Suppressor macrophage treated with lipopolysaccharide for 4 hours (primary cell): ENCODE data around the gene NRG2.

Experiments used
- DNase-seq: peaks from one replicate; pipeline ENCODE4 v3.0.0-alpha.2; 2020

NRG2 gene

DNA sequence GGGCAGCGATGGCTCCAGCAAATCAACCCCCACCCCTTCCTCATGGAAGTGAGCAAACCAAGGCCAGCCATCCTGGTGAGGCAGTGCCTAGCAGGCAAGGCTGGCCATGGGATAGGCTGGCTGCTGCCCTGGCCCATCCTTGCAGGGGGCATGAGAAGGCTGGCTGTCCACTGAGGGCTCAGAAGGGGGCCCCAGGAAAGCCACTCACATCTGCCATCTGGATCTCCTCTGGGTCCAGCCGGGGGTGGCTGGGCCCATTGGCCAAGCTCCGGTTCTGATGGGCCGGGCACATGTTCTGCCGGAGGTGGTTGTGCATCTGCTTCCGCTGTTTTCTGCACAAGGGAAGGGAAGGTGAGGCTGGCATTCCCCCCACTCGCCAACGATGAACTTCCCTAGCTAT, 190.4 kb downstream of the NRG2 start:
- no peak for DNase-seq

DNA sequence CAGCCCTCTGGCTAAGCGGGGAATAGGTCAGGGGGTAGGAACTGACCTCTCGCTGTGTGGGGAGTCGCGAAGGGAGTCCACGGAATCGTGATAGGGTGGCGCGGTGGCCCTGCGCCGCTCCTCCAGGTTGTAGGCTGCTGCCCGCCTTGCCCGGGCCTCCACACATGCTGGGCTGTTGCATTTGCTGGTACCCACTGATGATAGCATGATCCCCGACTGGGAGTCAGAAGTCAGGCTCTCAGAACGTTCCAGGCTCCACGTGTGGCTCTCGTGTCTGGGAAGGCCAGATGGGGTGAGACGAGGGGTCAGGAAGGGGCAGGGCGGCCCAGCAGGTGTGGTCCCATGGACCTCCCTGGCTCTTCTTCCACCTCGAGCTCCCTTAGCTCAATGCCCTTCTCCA, 191.5 kb downstream of the NRG2 start:
- DNase-seq = no peak

DNA sequence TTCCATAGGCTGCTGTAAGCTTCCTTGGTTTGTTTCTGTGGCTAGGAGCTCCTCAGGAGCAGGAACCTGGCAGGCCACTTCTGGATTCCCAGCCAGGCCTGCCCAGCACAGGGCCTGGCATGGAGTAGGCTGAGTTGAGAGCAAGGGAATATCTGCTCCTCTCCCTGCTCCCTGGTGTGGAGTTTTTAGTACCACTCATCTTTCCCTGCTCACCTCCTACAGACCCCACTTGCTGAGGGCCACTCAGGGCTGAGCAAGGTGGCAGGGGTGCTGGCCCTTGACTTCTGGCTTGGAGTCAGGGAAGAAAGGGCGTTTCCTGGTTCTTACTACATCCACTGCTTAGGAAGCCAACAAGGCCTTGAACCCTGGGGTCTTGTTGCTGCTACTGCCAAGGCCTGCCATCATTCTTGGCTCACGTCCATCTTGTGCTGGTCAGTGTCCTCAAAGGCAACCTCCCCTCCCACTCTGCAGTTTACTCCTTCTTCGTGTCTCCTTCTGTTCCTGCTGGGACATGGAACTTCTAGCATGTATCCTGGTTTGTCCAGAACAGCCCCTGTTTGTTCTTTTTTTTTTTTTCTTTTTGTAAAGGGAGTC, 192.6 kb downstream of the NRG2 start:
- DNase-seq = no peak

DNA sequence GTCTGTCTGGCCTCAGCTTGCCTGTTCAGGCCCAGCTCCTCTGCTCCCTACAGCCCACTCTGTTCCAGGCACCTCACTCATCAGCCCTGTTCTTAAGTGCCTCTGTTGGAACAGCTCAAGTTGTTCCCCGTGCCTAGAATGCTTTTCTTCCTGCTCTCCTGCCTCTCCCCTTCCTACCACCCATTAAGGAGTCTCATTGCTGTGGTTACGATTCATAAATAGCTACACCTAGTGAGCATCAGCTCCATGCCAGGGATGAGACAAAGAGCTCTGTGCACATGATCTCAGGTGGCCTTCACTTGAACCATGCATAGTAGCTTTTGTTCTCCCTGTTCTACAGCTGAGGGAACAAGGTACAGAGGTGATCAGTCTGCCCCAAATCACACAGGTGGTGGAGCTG, 193.2 kb downstream of the NRG2 start:
- DNase-seq = no peak

DNA sequence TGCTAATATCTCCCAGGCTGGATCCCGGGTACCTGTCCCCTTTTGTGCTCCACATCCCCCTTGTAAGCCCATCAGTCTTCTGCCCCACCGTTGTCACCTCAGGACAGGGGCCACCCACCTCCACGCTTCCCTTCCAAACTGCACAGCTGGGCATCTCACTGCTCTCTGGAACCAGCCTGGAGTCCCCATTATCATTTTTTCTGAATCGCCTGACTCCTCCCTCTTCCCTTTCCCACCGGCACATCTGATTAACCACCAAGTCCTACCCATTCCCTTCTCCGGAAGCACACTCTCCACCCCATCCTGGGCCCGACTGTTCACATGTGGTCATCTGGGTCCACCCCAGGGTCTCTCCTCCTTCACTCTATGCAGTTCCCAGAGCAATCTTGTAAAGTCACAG, 193.6 kb downstream of the NRG2 start:
- DNase-seq = no peak

DNA sequence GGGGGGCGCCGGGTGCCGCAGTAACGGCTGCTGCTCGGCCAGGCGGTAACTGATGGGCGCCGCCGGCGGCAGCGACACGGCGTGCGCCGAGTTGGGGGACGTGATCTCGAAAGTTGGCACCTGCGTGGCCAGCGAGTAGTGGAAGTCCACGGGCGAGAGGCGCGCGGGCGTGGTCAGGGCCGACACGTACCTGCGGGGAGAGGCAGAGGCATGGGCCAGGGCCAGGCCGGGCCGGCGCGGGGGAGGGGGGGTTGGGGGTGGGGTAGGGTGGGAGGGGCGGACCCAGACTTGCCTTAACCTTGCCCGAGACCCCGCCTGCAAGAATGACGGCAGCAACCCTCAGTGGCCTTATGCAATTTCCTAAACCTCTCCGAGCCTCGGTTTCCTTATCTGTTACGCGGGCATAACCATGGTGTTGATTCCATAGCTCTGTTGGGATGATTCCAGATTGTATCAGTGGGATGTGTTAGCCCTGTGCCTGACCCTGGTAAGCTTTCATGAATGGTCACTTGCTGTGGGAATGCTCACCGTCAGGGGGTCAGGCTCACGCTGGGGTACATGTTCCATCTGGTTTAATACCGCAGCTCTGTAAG, 194.5 kb downstream of the NRG2 start:
- DNase-seq = no peak

DNA sequence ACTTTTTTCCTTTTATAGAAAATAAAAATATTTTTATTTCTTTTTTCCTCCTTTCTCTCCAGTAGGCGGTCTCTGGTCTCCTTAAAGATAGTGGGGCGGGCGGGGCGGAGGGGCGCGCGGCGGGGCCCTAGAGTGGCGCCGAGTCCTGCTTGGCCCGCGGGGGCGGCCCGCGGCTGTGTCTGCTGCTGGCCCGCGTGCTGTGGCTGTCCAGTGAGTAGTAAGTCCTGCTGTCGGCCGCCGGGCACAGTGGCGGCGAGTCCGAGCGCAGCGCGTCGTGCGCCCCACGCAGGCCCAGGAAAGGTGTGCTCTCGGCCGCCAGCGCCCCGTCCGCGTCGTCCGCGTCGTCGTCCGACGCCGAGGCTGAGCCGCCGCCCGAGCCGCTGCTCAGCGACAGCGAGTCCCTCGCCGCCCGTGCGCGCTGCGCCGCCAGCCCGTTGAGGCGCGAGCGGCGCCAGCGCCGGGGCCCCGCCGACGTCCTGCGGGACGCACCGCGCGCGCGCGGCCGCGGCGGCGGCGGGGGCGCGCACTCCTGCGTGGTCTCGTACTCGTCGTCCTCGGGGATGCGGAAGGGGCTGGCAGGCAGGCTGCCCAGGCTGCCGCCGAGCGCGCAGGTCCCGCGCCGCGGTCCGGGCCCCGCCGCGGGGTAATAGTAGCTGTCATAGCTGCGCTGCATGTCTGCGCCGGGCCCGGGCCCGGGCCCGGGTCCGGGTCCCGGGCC, 195.2 kb downstream of the NRG2 start:
- peak; percentile 57 for DNase-seq

DNA sequence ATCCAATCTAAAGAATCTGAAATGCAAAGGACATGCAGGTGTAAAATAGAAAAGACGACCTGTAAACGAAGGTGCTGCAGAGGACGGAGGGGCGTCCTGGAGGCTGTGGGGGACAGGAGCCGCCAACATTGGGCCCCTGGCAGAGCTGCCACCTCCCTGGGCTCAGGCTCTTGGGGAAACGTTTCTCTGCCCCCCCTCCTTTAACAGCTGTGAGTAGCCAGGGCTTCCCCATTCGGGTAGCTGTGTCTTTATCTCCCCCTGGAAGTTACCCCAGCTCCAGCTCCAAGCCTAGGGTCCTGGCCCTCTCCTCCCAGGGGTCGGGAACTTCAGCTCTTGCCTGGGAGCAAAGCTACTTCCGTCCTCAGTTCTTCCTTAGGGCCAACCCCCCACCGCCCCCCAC, 196.0 kb downstream of the NRG2 start:
- DNase-seq = no peak

DNA sequence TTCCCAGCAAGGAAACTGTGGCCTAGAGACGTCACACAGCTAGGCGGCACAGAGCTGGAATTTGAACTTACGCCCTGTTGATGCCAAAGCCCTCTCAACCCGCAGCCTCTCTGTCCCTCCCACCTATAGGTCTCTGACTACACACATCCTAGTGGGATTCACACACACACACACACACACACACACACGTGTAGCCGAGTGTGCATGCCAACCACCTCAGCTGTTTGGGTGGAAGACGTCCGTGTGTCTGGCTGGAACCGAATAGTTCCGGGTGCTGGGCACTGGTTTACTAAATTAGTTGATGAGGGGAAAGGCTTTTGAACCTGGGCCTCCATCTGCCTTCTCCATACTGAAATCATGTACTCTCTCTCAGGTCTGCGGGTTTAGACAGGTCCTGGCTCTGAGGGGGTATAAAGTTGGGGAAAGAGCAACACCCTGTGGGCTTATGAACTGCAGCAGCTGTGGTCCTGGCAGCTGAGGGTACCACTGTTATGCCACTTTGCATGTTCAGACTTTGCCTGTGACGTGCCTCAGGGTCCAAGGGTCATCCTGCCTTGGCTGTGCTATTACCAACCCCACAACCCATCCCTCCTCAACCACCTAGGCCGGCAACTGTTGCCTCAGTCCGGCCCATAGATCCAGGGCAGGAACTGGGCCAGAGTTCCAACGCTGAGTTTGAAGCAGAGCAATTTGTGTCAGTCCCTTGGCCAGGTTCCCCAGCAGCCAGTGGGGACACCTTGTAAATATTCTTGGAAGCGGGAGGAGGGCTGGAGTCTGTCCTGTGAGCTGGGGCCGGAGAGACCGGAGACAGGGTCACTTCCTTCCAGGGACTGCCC, 197.0 kb downstream of the NRG2 start:
- no peak for DNase-seq

DNA sequence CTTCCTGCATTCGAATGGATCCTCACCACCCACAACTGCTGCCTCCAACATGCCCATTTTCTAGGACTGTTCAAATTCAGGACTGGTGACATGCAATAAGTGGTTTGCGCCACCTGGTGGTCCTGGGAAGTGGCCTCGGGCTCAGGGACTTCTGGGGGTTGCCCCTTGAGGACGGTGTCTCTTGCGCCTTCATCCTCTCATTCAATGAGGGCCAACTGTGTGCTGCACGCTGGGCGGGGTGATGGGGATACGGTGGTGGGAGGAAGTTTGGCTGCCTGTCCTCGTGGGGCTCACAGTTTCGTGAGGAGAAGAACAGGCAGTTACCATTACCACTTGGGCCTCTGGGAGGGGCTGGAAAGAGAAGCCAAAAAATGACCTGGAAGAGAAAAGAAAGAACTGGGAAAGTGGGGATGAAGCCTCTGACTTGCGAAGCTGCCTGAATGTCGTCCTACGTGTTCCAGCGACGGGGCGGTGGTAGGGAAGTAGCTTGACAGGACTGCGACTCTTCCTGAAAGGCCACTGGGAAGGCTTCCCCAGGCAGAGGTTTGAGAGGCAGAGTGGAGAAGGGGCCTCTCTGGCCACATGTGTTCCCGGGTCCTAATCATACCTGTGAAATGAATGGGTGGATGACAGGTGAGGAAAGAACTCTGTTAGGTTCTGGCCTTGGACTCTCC, 198.5 kb downstream of the NRG2 start:
- DNase-seq = peak; percentile 80

DNA sequence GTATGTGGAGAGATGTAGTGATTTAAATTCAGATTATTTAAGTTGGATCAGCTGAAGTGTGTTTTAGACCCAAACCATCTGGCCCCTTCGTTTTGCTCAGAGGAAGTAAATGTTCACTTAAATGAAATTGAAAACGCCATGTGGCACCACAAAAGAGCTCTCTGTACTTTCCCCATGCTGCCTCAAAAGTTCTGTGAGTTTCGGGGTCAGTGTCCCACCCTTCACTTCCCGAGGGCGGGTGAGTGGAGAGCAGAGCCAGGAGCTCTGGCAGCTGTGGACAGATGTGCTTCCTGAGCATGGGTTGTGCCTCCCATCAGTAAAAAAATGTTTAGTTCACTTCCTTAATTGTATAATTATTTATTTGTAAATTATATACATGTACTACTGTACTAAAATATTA, 199.1 kb downstream of the NRG2 start:
- no peak for DNase-seq

DNA sequence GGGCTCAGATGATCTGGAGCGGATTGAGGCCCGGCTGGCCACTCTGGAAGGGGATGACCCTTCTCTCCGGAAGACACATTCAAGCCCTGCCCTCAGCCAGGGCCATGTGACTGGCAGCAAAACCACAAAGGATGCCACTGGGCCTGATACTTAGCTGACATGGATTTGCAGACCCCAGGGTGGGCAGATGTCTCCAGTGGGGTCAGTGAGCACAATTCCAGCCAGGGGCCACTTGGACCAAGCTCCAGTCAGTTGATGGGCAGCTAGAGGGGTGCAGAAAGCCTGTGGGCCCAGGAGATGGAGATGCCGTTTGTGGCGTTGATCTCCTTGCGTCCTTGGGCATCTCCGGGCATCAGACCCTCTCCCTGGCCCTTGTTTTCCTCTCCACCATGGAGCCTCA, 200.8 kb downstream of the NRG2 start:
- no peak for DNase-seq

DNA sequence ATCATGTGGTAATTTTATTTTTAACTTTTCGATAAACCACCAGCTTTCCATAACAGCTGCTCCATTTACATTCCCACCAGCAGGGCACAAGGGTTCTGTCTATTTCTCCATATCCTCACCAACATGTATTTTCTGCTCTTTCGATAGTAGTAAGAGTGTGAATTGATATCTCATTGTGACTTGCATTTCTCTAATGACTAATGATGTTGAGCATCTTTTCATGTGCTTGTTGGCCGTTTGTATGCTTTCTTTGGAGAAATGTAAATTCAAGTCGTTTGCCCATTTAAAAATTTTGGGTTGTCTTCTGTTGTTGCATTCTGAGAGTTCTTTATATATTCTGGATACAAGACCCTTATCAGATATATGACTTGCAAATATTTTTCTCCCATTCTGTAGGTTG, 201.6 kb downstream of the NRG2 start:
- no peak for DNase-seq

DNA sequence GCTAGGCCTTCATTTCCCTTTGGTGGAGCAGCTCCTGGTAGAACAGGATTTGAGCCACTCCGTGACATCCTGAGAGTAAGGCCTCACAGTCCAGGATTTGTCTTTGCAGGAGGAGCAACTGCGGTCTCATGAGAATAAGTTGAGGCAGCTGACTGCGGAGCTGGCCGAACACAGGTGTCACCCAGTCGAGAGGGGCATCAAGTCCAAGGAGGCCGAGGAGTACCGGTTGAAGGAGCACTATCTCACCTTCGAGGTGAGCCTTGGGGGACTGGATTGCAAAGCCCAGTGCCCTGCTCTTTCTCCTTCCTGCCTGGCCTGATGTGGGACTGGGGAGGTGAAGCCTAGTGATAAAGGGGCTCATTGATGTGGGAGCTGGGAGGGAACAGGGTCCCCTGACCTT, 203.2 kb downstream of the NRG2 start:
- DNase-seq = no peak

DNA sequence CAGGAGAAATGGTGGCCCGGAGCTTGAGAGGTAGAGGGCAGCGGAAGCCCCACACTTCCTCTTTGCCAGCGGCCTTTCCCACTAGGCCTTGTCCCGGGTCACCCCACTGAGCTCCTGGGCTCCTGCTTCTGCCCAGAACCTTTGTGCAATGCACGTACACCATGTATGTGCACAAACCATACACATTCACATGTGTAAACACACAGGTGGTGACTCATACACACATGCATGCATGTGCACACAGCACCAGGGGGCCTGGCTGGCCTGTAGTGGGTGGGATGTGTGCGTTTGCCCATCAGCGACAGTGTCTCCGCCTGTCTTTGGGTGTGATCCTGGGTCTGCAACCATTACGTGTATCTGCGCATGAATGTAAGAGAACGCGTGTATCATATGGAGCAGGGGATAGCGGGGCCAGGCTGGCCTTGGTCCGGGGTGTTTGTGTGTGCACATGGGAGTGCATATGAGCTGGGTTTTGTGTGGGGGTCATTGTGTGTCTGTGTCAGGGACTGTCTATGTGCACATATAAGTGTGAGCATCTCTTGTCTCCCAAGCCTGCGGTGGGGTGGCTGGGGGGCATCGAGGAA, 203.8 kb downstream of the NRG2 start:
- no peak for DNase-seq

DNA sequence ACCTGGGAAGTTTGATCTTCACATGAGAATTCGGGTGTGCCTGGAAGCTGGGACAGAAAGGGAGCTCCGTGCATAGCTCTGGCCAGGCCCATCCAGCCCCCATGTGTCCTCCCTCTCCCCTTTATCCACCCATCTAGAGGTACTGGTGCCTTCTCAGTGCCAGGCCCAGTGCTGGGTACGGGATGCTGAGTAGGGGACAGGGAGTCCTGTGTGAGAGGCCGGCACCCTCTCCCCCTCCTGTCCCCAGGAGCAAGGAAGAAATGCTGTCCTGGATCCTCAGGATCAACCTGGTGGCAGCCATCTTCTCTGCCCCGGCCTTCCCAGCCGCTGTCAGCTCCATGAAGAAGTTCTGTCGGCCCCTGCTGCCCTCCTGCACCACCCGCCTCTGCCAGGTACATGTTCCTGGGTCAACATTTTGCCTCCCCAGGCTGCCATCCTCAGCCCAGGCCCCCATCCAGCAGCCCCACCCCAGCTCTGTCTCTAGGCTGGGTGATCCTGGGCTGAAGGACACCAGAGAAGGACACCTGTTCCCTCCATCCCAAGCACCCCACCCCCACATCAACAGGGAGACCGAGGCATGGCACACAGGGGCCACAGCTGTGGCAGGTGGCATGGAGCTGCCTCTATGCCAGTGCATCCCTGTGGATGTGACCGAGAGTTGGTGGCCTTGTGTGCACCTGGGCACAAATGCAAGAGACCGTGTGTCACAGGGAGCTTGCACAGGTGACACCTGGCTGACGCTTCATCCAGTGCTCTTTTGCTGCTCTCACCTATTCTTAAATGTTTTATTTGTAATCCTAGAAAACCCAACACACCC, 204.5 kb downstream of the NRG2 start:
- DNase-seq = no peak

DNA sequence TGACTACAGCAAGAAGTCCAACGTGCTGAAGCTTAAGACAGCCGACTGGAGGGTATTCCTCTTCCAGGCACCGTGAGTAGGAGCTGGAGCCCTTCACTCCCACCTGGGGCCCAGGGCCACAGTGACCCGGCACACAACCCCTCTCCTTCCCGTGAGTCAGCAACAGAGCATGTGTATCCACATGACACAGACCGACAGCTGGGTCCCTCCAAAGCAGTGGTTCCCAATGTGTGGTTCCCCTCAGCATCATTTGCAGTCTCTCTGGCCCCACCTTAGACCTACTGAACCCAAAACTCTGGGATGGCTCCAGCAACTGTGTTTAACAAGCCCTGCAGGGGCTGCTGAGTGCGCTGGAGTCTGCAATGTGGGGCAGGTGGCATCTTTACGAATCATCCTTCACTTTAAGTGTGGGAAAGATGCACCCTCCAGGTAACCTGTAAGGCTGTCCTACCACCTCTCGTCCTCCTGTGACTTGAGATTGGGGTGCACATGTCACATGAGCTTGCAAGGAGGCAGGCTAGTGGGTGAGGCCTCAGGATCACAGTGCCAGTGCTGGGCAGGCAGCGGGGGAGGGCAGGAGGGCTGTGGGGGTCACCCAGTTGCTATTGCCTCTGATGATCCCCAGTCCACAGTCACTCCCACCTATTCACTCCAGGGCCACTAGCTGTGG, 205.3 kb downstream of the NRG2 start:
- DNase-seq = no peak

DNA sequence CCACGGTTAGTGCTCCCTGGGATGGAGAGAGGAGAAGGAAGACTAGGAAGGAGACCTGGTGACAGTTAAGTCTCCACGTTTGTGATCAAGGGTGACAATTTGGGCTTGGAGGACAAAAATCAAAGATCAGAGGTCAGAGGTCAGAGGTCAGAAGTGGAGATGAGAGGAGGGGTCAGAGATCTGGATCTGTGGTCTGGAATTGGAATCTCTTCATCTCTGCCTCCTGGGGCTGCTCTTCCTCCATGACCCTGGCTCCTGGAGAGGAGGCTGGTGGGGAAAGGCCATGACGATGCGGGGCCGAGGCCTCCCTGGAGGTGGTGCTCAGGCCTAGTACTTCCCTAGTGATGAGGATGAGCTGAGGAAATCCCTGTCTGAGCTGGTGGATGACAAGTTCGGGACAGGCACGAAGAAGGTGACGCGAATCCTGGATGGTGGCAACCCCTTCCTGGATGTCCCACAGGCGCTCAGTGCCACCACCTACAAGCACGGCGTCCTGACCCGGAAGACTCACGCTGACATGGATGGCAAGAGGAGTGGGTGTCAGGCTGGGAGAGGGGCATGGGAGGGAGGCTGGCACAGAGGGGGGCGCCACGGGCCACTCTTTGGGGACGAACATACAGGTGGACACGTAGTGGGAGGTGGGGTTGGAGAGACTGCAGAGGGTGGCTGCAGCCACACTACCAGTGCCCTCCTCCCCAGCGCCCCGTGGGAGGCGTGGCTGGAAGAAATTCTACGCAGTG, 206.5 kb downstream of the NRG2 start:
- DNase-seq = no peak

DNA sequence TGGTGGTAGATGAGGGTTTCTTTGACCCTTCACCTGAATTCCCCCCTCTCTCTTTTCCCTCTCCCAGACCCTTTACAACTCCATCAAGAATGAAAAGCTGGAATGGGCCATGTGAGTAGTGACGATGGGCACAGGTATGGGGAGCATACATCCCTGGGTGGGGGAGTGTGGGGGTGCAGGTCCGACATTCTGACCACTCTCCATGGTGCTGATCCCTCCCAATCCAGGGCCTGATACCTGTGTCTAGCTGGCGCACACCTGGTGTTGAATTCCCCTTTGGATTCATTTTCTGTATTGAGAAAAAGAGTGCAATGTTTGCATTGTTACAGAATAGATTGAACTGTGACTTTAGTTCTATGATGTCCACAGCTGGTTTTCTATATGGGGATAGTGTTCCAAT, 207.4 kb downstream of the NRG2 start:
- no peak for DNase-seq

DNA sequence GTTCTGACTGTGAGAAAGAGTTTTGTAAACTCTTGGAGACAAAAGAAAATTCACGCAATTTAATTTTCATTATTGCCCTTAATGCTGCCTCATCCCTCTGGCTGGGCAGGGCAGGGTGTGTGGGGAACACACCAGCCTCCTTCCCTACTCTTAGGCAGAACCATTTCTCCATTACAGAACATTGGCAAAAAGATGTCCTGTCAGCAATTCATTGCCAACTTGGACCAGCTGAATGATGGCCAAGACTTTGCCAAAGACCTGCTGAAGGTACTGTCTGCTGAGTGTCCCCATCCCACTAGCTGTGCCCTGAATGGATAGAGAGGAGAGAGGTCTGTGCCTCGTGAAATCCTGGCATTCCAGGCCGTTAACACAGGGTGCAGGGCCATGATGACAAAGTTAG, 209.6 kb downstream of the NRG2 start:
- no peak for DNase-seq

DNA sequence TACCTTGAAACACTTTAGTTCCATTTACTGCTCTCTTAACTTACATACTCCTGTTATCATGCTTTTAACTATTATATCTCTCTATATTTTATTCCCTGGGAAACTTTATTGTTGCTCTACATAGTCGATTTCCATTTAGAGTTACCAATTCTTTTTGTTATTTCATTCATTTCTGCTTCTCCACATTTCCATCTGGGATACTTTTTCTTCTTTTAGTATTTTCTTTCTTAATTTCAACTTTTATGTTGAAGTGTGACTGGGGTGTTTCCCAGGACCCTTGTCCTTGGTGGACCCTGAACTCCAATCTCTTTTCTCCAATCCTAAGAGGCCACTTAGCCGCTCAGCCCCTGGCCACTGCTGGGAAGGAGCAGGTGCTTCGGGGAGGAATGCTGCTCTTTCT, 211.5 kb downstream of the NRG2 start:
- DNase-seq = no peak
